Activated CD4-positive, alpha-beta T cell treated with anti-CD3 and anti-CD28 coated beads, Interleukin-2, amount 50 U/mL, for 16 hours (primary cell): ENCODE results near the gene RIN3.
"Not testable (repeated sequence)": the region's sequence is repeated elsewhere in the genome, so short reads cannot be mapped to it uniquely, and the experiment has no call there.

Experiments
- DNase-seq: peaks from one replicate; pipeline ENCODE4 v3.0.0-alpha.2; 2020

RIN3 gene

DNA sequence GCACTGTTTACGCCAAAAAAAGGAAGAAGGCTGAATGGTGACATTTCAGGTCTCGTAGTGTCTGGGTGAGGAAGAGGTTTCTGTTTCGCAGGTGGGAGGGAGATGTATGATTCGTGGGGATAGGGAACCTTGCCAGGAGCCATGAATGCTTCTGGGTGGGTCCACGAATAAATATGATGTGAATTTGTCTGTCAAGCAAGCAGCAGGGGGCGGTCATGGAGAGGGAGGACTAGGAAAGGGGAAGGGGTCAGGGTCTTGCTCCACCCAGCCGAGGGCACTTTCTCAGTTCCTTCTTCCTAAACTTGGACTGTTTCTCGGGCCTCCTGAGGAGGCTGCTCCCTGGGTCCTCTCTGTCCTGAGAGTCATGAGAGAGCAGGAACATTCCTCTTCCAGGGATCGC lies 162.4 kb downstream of the RIN3 start:
- DNase-seq, result no peak

DNA sequence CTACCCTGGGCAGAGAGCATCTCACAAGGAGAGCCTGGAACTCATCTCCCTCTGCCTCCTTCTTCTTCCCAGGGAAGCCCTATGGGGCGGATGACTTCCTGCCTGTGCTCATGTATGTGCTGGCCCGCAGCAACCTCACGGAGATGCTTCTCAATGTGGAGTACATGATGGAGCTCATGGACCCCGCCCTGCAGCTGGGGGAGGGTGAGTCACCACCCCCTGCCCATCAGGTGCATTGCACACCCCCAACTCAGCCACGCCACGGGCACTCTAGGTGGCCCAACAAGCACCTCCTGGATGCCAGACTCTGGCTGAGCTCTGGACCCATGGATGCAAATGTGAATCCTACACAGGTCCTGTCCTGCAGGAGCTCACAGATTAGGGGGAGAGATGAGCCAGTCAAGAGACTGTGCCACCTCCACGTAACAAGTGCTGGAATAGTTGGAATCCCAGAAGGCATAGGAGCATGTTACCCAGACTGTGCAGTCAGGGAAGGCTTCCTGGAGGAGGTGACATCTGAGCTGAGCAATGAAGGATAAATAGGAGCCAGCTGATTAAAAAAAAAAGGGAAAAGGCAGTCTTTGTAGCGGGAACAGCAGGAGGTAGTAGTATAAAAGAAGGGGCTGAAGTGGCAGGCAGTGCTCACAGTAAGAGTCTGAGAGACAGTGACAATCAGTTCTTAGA lies 163.0 kb downstream of the RIN3 start:
- no peak for DNase-seq

DNA sequence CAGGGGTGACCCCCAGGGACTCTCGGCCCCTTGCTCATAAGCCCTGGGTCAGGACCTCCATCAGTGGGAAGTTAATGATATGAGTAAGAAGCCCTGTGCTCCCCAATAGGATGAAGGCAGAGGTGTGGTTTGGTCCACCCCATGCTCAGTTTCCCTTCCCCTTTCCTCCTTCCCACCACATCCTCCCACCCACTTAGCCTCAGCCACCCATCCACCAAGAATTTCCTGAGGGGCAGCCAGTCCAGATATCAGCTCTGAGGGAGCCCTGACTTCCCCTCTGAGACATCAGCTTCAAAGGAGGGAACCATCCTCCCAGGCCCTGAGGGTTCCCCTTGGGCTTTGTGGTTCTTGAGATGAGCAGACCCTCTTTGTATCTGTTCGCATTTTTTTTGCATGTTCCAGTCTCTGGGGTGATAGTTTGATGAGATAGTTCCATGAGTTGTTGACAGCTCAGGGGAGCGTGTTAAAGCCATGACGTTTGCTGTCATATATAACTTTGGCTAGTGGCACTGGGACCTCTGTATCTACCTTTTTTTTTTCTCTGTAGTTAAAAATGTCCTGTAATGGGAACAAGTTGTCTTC lies 163.6 kb downstream of the RIN3 start:
- DNase-seq, result peak; percentile 62

DNA sequence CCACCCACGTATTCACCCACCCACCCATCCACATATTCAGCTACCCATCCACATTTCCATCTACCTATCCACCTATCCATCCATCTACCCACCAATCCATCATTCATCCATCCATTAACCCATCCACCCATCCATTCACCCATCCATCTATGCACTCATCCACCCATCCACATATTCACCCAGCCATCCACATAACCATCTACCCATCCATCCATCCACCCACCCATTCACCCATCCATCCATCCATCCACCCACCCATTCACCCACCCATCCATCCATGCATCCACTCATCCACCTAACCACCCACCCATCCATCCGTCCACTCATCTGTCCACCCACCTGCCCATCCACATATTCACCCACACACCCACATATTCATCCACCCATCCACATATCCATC lies 164.4 kb downstream of the RIN3 start:
- no peak for DNase-seq

DNA sequence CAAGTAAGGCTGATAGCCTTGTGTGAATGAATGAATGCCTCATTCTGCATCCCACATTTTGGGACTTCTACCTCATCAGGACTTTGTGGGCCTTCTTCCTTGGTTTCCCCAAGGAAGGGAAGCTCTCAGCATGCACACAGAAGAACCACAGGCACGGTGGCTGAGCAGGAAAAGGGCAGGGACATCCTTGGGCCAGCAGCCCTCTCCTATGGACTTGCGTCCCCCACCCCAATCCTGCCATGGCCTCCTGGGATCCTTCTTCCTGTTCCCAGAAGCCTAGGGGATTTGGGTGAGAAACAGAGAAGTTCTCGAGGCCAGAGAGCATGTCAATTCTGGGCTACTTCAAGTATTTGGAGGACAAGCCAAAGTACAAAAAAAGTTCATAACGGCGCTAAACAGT lies 165.2 kb downstream of the RIN3 start:
- no peak for DNase-seq

DNA sequence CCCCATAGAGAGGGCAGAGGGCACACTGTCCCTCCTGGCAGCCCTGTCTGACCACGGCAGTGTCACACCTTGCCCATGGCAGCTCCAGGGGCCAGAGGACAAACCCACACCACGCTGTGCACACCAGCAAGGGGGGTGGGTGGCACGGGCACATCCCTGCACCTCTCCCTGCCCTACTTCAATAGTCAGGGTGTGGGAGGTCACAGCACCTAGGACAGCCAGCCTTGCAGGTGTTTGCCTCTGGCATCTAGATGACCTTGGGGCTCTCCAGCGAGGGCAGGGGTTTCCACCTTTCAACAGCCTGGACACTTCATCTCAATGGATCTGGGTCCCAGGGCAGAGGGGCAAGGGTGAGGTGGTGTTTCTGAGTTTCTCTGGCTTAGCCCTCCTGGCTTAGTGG lies 165.7 kb downstream of the RIN3 start:
- no peak for DNase-seq

- not testable (repeated sequence) for DNase-seq
These were observed 166.7 kb downstream of the RIN3 start for GRCh38 chr14:92680330-92680729.

DNA sequence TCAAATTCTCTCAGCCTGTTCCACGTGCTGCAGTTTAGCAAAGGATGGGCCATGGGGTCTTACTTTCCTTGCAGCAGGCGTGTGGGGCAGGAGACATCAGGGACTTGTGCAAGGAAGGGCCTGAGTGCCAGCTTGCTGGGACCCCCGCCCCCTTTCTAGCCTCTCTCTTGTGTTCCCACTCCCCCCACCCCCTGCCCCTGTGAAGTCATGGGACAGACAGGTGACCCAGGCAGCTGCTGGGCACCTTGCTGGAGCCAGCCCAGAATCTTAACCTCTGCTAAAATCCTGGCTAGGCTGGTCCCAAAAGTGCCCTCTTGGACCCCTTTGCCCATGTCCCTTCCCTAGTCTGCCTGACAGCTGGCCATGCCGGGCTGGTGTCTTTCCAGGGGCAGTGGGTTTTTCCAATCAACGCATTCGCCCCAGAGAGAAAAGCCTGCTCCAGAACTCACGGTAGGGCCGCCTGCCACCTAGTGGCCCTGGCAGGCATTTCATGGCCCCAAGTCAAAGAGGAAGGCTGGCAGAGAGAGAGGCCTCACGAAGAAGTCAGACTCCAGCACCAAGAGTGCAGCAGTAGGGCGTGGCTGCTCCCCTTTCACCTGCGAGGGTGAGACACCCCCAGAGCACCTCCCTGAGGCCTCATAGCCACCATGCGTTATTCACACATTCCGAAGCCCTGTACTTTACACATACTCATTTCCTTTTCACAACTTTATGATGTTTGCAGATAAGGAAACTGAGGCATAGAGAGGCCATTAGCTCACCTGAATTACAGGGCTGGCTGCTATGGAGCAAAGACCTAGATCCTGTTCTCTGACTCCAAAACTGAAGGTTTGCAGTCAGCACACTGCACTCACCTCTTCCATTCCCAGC lies 167.4 kb downstream of the RIN3 start:
- peak; percentile 80 for DNase-seq

GRCh38 chr14:92683041-92683440 lies 169.5 kb downstream of the RIN3 start:
- no peak for DNase-seq

GRCh38 chr14:92684801-92685560 lies 171.4 kb downstream of the RIN3 start:
- DNase-seq, result no peak

DNA sequence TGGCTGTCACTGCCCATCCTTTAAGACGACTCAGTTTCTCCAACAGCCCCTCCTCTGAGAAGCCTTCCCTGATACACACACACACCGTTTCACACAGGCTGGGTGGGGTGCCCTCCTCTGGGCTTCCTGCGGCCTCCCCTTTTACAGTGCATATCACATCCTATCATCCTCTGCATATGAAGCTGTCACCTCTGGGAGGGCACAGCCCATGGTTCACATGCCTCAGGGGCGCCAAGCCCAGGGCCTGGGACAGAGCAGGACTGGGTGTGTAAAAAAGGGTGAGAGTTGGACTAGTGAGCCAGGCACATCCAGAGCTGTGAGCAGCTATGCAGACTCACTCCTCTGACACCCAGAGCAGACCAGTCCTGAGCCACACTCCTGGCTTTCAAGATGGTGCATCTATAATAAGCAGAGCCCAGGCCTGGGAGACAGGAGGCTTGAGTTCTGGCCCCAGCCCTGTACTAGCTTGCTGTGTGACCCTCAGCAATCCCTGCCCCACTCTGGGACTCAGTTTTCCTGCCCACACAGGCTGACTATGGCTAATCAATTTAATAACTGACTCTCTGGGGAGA lies 172.3 kb downstream of the RIN3 start:
- DNase-seq, result no peak

DNA sequence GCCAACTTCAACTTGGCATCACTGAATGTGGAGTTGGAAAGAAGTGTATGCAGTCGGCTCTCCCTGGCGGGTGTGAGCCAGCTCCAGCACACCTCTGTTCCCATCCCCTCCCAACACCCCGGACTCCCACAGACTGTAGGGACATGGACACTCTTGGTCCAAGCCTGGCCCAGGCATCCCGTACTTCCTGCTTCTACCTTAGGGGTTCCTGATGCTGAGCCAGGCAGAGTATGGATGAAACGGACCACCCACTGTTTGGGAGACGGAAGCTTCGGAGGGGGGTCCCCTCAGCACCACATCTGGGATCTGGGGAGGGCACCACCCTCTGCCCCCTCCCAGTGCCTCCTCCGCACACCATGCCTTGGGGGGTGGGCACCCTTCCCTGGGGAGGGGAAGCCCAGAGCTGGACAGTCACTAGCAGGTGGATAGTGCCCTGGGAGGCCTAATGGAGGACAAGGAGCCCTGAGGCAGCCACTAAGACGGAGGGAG lies 172.9 kb downstream of the RIN3 start:
- no peak for DNase-seq

- peak; percentile 72 for DNase-seq
These were observed 173.4 kb downstream of the RIN3 start for GRCh38 chr14:92686900-92687427.

- no peak for DNase-seq
These were observed 174.3 kb downstream of the RIN3 start for GRCh38 chr14:92687681-92688433.

DNA sequence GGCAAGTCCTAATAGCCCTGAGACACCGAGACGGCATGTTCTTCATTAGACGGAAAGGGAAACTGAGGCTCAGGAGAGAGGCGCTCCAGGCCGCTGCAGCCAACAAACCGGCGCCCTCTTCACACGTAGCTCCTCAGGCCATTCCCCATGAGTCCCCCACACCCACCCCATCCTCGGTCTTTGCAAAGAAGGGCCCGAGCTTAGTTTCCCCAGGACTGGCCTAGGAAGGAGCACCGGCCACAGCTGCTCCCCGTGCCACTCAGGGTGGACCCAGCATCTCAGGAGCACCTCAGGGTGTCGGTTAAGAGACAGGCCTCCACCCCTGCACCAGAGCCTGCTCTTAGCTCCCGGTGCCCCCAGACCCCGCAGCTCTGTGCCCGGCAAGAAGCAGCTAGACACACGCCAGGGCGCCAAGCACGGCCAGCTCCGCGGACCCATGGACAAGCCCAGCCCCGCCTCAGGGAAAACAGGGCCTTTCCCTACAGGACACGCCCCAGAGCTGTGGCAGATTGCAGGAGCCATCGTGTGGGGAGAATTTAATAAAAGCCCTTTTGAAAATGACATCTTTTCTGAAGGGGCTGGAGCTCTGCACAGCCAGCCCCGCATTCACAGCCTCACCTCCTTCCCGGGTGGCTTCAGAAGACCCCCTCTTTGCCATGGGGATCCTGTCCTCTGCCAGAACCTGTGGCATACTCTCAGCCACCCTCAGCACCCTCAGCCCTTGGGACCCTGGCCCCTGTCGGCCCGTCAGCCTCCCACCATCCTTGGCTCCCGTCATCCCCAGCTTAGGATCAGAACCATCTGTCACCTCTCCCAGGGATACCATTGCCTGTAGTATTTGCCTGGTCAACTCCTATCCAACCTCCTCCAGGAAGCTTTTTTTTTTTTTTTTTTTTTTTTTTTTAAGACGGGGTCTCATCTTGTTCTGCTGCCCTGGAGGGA lies 175.1 kb downstream of the RIN3 start:
- DNase-seq, result no peak

DNA sequence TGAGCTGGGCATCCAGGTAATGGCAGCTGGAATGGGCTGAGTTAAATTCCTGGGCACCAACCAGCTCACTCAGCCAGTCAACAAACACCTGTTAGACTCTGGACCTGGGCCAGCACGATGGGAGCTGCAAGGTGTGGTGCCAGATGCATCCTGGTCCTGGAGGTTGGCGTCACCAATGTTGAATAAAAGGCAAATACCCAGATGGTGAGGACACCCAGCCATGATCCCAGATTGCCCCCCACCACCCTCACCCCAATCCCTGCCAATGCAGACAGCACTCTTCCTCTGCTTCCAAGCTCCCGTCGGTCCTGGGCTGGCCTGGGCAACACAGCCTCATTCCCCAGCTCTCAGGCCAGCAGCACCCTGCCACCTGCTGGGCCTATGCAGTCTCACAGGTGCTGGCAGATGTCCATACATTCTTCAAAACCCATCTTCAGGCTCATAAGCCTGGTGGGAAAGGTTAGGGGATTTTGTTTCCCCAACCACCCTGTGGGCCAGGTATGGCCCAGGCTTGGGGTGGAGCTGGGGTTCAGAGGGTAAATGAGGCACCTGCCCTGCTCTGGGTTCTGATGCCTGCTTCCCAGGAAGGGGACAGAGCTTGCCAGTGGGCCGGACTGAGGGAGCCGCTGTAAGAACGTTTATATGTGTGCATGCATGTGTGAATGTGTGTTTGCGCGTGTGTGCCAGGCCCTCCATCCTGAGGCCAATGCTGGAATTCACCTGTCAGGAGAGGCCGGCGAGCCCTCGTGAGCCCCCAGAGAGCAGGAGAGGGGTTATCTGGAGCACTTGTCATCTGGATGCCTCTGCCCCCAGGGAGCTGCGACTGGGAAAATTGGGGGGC lies 176.8 kb downstream of the RIN3 start:
- DNase-seq, result no peak

DNA sequence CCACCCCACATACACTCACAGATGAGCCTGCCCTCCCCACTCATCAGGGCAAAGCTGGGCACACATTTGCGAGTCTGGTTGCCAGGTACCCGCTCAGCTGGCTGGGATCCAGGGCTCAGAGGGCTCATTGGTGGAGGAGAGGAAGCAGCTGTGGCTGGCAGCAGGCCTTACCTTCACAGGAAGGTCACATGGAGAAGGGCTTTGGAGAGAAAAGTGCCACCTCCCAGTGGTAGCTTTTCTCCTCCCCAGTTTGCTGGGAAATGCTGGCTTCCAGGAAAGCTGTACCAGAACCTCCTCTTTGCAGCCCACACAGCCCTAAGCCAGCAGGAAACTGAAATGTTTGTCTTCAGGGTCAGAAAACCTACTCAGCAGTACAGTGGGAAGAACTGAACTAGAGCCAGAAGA lies 179.2 kb downstream of the RIN3 start:
- DNase-seq, result no peak

DNA sequence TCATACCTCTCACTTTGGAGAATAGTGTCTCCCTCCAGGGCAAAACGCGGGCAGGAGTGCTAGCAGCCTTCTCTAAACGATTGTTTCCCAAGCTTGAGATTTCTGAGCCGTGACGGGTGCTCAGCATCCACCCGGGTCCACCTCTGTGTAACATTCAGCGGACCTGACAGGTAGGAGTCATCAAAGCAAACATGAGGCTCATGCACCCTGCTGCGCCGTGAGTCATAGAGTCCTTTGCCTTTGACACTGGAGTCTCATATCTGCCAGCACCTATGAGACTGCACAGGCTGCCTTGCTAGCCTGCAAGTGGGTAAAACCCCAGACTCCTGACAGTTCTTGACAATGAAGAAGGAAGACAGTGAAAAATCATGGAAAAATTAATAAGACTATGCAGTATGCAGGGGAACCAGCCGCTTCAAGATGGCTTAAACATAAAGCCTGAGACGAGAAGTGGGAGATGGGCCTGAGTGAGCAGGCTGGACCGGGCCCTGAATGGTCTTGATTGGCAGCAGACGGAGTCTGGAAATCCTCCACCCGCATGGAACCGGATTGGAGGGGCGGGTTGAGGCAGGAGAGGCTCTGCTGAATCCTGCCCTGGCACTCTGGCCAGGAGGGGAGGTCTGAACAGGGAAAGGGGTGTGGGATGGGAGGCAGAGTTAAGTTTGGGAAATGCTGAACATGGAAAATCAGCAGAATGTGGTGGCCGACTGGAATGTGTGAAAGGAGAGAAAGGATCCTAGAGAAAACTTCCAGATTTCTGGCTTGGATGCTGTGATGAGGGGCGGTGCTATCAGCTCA lies 180.6 kb downstream of the RIN3 start:
- DNase-seq, result no peak

DNA sequence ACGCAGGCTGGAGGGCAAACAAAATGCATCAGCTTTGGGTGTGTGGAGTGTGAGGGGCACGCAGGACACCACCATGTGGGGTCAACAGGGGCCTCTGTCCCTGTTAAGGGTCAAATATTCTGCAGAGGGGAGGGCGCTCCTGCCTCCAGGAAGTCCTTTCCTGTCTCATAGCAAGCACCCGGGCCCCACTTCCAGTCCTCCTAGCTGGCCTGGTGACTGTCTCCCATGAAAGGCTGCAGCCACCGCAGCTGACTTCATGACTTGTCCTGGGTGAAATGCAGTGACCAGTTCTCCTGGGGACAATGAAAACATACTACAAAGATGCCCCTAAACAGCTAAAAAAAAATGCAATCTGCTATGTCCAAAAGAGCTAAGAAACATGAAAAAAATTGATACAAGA lies 181.2 kb downstream of the RIN3 start:
- DNase-seq, result no peak
